K562 (cell line): ENCODE data around the gene ALOX12B. TPM values are rescaled to one million over a fixed set of nuclear protein-coding genes. Genes with fewer than 3 reads are reported as not detected.

Experiments used
- ATAC-seq: fragments of 200-7000 bp; cut with Tn5 transposase; 3 replicates; pipeline ENCODE4 v1.9.1; 2020; ENCODE audit warnings: moderate library complexity
- BruUV-seq: library from RNA; stranded (reverse); fragments of 400-500 nt; replicated peaks from 2 replicates; lab custom pipeline; 2021; lab: Mats Ljungman, UMichigan
- CTCF ChIA-PET: fragments of 300-600 bp; formaldehyde crosslinking; extraction: SDS; loops from one replicate; lab custom pipeline; 2021; ENCODE audit warnings: low intra/inter-chr PET ratio; lab: Yijun Ruan, JAX
- POLR2A ChIA-PET: fragments of 300-600, 350-650 bp; sonication (Branson Sonifier 250); formaldehyde crosslinking; extraction: SDS; loops from one replicate; lab custom pipeline; 2021; ENCODE audit warnings: antibody characterized with exemption, inconsistent platforms; lab: Yijun Ruan, JAX
- DNase-seq, 4 experiments: peaks; one replicate each; pipeline versions ENCODE4 v3.0.0 to v3.0.0-alpha.2; 2011 to 2018; ENCODE audit warnings: low spot score in 3 of 4, mixed read lengths in 3 of 4; ENCODE audit errors: extremely low read depth in 1 of 4
- FAIRE-seq: peaks from 2 replicates; lab custom pipeline; 2011; peaks lifted over from hg19 to GRCh38; lab: Jason Lieb, UNC
- H2AFZ ChIP-seq: 2 replicates; pipeline ENCODE4 v1.6.0; 2011; ENCODE audit warnings: low read depth, low read length, control low read depth, inconsistent platforms
- H3K27ac ChIP-seq: fragments of 200-600 bp; 3 replicates; pipeline ENCODE4 v1.8.0; 2011; ENCODE audit warnings: low read depth, mild to moderate bottlenecking, control low read depth, inconsistent platforms, low read length, moderate library complexity, mixed read lengths; ENCODE audit errors: extremely low read depth
- H3K27me3 ChIP-seq, 2 experiments: fragments of 300-600 bp in 1 of 2; 2 replicates in 1 of 2; 3 replicates in 1 of 2; pipeline versions ENCODE4 v1.6.0 to v1.8.0; 2011; ENCODE audit warnings: inconsistent platforms in 2 of 2, low read length in 2 of 2, mild to moderate bottlenecking in 1 of 2, mixed read lengths in 1 of 2, moderate library complexity in 1 of 2; ENCODE audit not compliant: control insufficient read depth in 2 of 2, insufficient read depth in 2 of 2
- H3K36me3 ChIP-seq: fragments of 300-600 bp; 3 replicates; pipeline ENCODE4 v1.8.0; 2011; ENCODE audit warnings: mild to moderate bottlenecking, low read length, inconsistent platforms; ENCODE audit not compliant: control insufficient read depth, insufficient read depth
- H3K4me1 ChIP-seq, 2 experiments: fragments of 200-600 bp in 1 of 2; replicated peaks in 1 of 2; 2 replicates in 1 of 2; 3 replicates in 1 of 2; pipeline versions ENCODE4 v1.5.1 to v1.8.0; 2011; ENCODE audit warnings: inconsistent platforms in 2 of 2, low read length in 2 of 2, mild to moderate bottlenecking in 1 of 2, mixed read lengths in 1 of 2, moderate library complexity in 1 of 2; ENCODE audit not compliant: control insufficient read depth in 2 of 2, insufficient read depth in 2 of 2
- H3K4me2 ChIP-seq: 2 replicates; pipeline ENCODE4 v1.6.1; 2011; ENCODE audit warnings: low read length, control low read depth, inconsistent platforms, mixed read lengths; ENCODE audit not compliant: insufficient read depth
- H3K4me3 ChIP-seq: fragments of 200-600 bp; sonication (generic), shearing (Covaris generic); 2 replicates; pipeline ENCODE4 v1.5.1; 2016; ENCODE audit warnings: control low read depth, inconsistent platforms
- H3K79me2 ChIP-seq: fragments of 200-600 bp; 3 replicates; pipeline ENCODE4 v1.8.0; 2011; ENCODE audit warnings: low read length, inconsistent platforms; ENCODE audit not compliant: control insufficient read depth, insufficient read depth
- H3K9ac ChIP-seq, 2 experiments: 2 replicates each; pipeline versions ENCODE4 v1.6.0 to v1.6.1; 2011; ENCODE audit warnings: low read depth in 2 of 2, low read length in 2 of 2, control low read depth in 1 of 2, inconsistent platforms in 1 of 2, mild to moderate bottlenecking in 1 of 2, mixed read lengths in 1 of 2; ENCODE audit not compliant: insufficient read depth in 1 of 2
- H3K9me1 ChIP-seq: one replicate; pipeline ENCODE4 v1.6.0; 2011; ENCODE audit warnings: inconsistent platforms, mild to moderate bottlenecking, low read length, moderate library complexity; ENCODE audit not compliant: control insufficient read depth, insufficient read depth
- H3K9me3 ChIP-seq: replicated peaks from 2 replicates; pipeline ENCODE4 v1.5.1; 2011; ENCODE audit warnings: low read depth, low read length, inconsistent platforms; ENCODE audit not compliant: control insufficient read depth, insufficient read depth
- H4K20me1 ChIP-seq: replicated peaks from 2 replicates; pipeline ENCODE4 v1.6.1; 2011; ENCODE audit warnings: low read length, inconsistent platforms, mixed read lengths; ENCODE audit not compliant: control insufficient read depth, insufficient read depth
- BCOR ChIP-seq: fragments of 450-650 bp; IDR thresholded peaks from 2 replicates; pipeline ENCODE4 v1.6.1; 2016
- CHAMP1 ChIP-seq: fragments of 450-650 bp; IDR thresholded peaks from 2 replicates; pipeline ENCODE4 v1.6.1; 2016; ENCODE audit warnings: mild to moderate bottlenecking
- E2F3 ChIP-seq: fragments of 250-450 bp; sonication (Bioruptor Pico); IDR thresholded peaks from 2 replicates; pipeline ENCODE4 v1.4.0; 2020; ENCODE audit warnings: mild to moderate bottlenecking
- GATA2 ChIP-seq: sonication (generic); formaldehyde crosslinking; IDR thresholded peaks from 2 replicates; pipeline ENCODE4 v1.4.0; 2020; ENCODE audit warnings: mild to moderate bottlenecking, missing genetic modification reagents
- HOMEZ ChIP-seq: fragments of 250-450 bp; sonication (Bioruptor Pico); IDR thresholded peaks from 2 replicates; pipeline ENCODE4 v1.4.0; 2020; ENCODE audit warnings: mild to moderate bottlenecking, moderate library complexity
- MAZ ChIP-seq, 2 experiments: fragments of 450-650 bp in 1 of 2; sonication (generic) in 1 of 2; formaldehyde crosslinking; IDR thresholded peaks in 1 of 2; conservative IDR thresholded peaks in 1 of 2; 2 replicates each; pipeline versions ENCODE4 v1.4.0 to v1.5.0; 2020; ENCODE audit warnings: mild to moderate bottlenecking in 1 of 2, missing genetic modification reagents in 1 of 2
- RBFOX2 ChIP-seq: fragments of 200-400 bp; formaldehyde crosslinking; IDR thresholded peaks from 2 replicates; pipeline ENCODE4 v1.6.1; 2017; ENCODE audit warnings: low read depth, mild to moderate bottlenecking, low read length, moderate library complexity
- SIN3B ChIP-seq: fragments of 450-650 bp; IDR thresholded peaks from 2 replicates; pipeline ENCODE4 v1.6.1; 2017; ENCODE audit warnings: low read depth, mild to moderate bottlenecking, moderate library complexity
- SRF ChIP-seq, 2 experiments: fragments of 250-450, 450-650 bp in 1 of 2; sonication (Bioruptor Pico) in 1 of 2; sonication (generic) in 1 of 2; formaldehyde crosslinking; IDR thresholded peaks; 2 replicates each; pipeline versions ENCODE4 v1.5.0 to v1.5.1; 2020 to 2022; ENCODE audit warnings: mild to moderate bottlenecking in 1 of 2, missing genetic modification reagents in 1 of 2
- TEAD1 ChIP-seq, 2 experiments: fragments of 450-650 bp in 1 of 2; sonication (generic) in 1 of 2; formaldehyde crosslinking; IDR thresholded peaks; 2 replicates each; pipeline versions ENCODE4 v1.4.0 to v1.8.0; 2020 to 2022; ENCODE audit warnings: mild to moderate bottlenecking in 2 of 2, missing genetic modification reagents in 1 of 2
- WGBS: fragments of 100-300 bp; shearing (Covaris generic); methylation state at CpG from one replicate; pipeline ENCODE4 v1.1.6; 2016; ENCODE audit warnings: low coverage, mixed read lengths; ENCODE audit not compliant: insufficient coverage; ENCODE audit errors: missing lambda C conversion rate; 5-methylcytosine and 5-hydroxymethylcytosine counted together
- in situ Hi-C: fragments of 300-500 bp; cut with MboI; formaldehyde crosslinking; loops from 4 replicates; pipeline ENCODE4 v1.15.0; 2018; ENCODE audit warnings: inconsistent platforms, mixed read lengths
- intact Hi-C: fragments of 100-400 bp; cut with micrococcal nuclease; formaldehyde crosslinking; loops from 2 replicates; pipeline ENCODE4 v1.14.2; 2022
- polyA plus RNA-seq, 8 experiments: library from polyadenylated mRNA; depleted of rRNA in 4 of 8; stranded (reverse) in 5 of 8; unstranded in 3 of 8; fragments of >200 nt; fragmentation: Nextera tagmentation in 2 of 8; fragmentation: Illumina TruSeq in 1 of 8; extraction: Ambion mirVana in 2 of 8; extraction: Trizol in 1 of 8; gene quantifications; 2 replicates each; pipeline versions ENCODE4 v1.2.1 to v1.2.3, GENCODE V29; 2011 to 2014; ENCODE audit warnings: inconsistent platforms in 1 of 8, missing spikeins in 1 of 8
- total RNA-seq, 7 experiments: library from RNA; depleted of rRNA in 6 of 7; stranded (reverse); fragments of >200 nt in 6 of 7; fragmentation: Illumina TruSeq in 2 of 7; extraction: Trizol in 2 of 7; gene quantifications; 2 replicates each; pipeline versions ENCODE4 v1.2.1 to v1.2.3, GENCODE V29; 2011 to 2021; ENCODE audit warnings: low replicate concordance in 1 of 7
- TF ChIP-seq, protein P1 (sequence below): IDR thresholded peaks from 2 replicates; pipeline ENCODE4 v1.6.1; 2011; ENCODE audit warnings: borderline replicate concordance, low read depth, mild to moderate bottlenecking, moderate library complexity, low read length; ENCODE audit not compliant: insufficient read depth, poor library complexity, severe bottlenecking

ALOX12B gene
- total and polyA plus RNA-seq, 9 of the 15 experiments (the other 6 are each of a cell fraction or from before 2014, with no cell fraction given), result not detected

DNA sequence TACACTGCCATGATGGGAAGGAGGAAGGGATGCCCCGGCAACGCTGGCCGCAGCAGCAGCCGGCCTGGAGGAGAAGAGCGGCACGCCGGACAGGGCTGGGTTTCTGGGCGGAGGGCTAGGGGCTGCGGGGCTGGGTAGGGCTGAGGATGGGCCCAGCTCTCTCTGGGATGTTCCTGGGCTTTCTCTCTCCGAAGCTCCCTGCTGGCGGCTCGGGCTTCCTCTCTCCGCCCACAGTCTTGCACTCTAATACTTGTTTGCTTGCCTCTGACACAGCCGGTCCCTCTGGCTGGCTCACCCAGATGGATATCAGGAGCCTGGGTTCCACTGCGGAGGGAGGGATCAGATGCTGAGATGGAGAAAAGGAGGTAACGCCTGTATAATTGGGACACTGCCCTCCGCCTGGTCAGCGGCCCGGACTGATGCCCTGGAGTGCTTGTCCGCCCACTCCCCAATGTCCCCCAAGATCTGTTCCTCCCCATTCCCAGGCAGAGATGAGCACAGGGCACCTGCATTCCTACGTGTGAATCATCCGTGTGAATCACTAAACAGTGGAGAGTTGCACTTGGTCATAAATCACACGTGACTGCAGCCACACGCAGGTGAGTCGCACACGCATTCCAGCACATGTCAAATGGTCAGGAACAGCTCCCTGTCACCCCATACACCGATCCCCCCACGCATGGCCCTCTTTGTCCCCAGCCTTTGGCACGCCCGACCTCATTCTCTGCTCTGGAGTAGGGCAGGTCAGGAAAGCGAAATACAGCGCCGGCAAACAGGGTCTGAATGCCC is 30.7 kb upstream of the ALOX12B start, which contains the start of gene ALOXE3 (continued):
- TF ChIP-seq, protein P1, sequence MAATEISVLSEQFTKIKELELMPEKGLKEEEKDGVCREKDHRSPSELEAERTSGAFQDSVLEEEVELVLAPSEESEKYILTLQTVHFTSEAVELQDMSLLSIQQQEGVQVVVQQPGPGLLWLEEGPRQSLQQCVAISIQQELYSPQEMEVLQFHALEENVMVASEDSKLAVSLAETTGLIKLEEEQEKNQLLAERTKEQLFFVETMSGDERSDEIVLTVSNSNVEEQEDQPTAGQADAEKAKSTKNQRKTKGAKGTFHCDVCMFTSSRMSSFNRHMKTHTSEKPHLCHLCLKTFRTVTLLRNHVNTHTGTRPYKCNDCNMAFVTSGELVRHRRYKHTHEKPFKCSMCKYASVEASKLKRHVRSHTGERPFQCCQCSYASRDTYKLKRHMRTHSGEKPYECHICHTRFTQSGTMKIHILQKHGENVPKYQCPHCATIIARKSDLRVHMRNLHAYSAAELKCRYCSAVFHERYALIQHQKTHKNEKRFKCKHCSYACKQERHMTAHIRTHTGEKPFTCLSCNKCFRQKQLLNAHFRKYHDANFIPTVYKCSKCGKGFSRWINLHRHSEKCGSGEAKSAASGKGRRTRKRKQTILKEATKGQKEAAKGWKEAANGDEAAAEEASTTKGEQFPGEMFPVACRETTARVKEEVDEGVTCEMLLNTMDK, result no peak
- TF ChIP-seq TEAD1 (CRISPR knock-in tag; IDR thresholded peaks at IDR 0.05) (0 out of 4 replicates have a peak, but pooled peaks of 1 of the 2 experiments have one; percentile 46), SIN3B (no peak), GATA2 (CRISPR knock-in tag) (peak; percentile 17; the same call in 1 of the 2 replicates), SRF (CRISPR knock-in tag; IDR thresholded peaks at IDR 0.05) (no peak)

DNA sequence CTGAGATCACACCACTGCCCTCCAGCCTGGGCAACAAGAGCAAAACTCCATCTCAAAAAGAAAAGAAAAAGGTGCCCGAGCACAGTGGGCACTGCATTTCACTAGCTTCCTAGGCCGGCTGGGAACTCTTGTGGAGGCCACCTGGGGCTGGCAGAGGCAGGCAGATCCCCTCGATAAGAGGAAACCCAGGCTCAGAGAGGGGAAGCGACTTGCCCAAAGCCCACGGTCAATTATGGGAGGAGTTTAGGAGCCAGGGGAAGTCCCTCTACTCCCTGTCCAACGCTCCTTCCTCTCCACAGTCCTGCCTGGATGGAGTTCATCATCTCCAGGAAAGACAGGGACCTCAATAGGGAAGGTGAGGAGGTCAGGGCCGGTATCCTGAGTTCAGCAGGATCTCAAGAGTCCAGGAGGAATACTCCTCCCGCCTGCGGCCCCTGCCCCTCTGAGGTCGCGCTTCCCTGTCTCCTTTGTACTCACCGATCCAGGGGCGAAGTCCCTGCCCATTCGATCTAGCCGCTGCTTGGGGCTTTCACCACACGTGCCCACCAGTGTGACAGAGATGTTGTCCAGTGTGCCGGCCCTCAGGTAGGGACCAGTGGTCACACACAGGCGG is 30.0 kb upstream of the ALOX12B start:
- Histone ChIP-seq H3K4me3 (no peak overlapping the region), H3K9ac (peak overlapping the region in 1 of 2 experiments; percentile 83; a peak in 2 of 4 replicates), H3K27me3 (peaks cover 14 to 37% of the 10 kb centered on the region in 2 experiments), H3K4me1 (peaks cover 14 to 28% of the 10 kb centered on the region in 2 experiments; a peak in 4 of 5 replicates), H3K4me2 (peak overlapping the region; percentile 98), H3K27ac (no peak overlapping the region), H3K9me1 (no peaks in the 10 kb centered on the region), H3K79me2 (no peaks in the 10 kb centered on the region), H4K20me1 (peaks cover 8% of the 10 kb centered on the region; the same call in 1 of the 2 replicates), H3K36me3 (no peaks in the 10 kb centered on the region), H3K9me3 (no peaks in the 10 kb centered on the region), H2AFZ (no peak overlapping the region)
- in situ Hi-C loops (no loop called here), intact Hi-C loops (no loop called here)
- ChIA-PET POLR2A (no interaction called here), CTCF (interaction anchor here (0.6 to 2.4 kb wide), 3 partner anchors 38 to 277 kb away, joined by 3 to 9 read pairs (median 3); no protein-coding TSS in a partner anchor)
- 27% methylated on average over 10 of the region's 18 CpGs for WGBS
- no TSS peak for BruUV-seq
- FAIRE-seq, result no peak
- DNase-seq, result no peak
- ATAC-seq, result no peak
- TF ChIP-seq E2F3 (CRISPR knock-in tag) (no peak), BCOR (no peak), TEAD1 (CRISPR knock-in tag; IDR thresholded peaks at IDR 0.05) (no peak), MAZ (CRISPR knock-in tag; conservative IDR thresholded peaks at IDR 0.05 in 1 of 2, IDR thresholded peaks at IDR 0.05 in 1 of 2) (no peak), RBFOX2 (no peak), CHAMP1 (no peak), HOMEZ (CRISPR knock-in tag) (no peak)
